Activated CD8-positive, alpha-beta memory T cell treated with anti-CD3 and anti-CD28 coated beads for 24 hours (primary cell): Measurements from ENCODE around the gene IGF2BP2.
"Not testable (repeated sequence)": the region's sequence is repeated elsewhere in the genome, so short reads cannot be mapped to it uniquely, and the experiment has no call there.

ENCODE experiments used
- DNase-seq: peaks from one replicate; pipeline ENCODE4 v3.0.0-alpha.2; 2020

Gene IGF2BP2

DNA sequence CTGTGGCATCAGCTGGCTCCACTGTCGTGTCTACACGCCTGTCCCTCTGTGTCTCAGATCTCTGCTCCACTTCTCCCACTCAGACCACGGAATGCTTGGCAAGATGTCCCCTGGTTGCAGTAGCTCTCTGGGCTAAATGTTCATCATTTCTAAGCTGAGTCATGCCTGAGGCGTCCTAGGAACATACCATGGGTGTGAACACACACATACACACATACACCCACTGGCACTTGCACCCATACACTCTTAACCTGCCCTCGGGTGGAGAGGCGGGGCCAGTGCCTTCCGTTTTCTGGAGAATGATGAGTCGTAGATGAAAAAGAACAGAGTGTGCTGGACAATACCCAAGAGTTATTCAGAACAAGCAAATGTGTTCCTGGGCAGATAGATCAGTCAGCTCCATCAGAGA lies 166.3 kb downstream of the IGF2BP2 start:
- no peak for DNase-seq

DNA sequence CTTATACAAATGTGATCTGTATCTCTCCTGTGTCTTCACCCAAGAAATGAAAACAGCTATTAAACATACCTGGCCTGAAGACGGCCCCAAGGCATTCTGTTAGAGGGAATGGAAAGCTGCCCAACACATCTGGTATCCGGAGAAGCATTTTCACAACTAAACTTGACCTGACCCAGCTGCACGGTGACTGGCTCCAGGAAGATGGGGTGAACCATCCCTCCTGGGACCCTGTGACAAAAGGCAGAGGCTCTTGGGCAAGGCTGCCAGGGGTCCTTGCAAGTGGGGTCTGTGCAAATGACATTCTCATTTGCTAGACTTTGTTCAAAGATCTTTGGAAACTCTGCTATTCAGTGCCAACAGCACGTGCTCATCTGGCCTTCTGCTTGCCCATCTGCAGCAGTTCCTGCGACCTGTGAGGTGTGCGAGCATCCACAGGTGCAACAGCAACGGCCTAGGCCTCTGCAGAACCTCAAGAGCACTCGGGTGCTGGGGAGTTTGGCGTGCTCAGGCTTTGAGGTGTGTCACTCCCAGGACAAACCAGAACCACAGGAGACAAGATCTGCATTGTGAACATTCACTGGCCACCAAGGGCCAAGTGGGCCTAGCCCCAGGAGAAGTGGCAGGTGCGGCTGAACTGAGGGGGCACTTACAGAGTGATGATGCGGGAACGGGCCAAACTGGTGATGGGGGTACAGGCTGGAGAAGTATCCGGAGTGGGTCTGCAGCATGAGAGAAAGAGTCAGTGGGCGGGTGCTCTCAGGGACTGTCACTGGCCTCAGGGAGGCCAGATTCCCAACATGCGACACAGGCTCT lies 166.9 kb downstream of the IGF2BP2 start:
- DNase-seq, result no peak

DNA sequence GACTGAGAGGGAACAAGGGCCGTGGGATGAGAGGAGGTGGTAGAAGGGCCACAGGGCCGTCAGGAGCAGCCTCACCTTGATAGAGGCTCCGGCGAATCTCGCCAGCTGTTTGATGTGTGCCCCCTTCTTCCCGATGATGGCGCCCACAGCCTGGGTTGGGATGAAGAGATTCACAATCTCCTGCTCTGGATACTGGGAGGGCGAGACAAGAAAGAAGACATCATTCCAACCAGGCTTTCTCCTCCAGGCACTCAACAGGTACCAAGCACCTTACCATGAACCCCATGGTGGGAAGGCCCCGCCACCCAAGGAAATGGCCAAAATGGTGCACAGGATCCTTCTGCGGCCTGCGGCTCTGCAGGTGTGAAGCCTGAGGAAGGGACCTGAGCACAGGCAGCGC lies 167.6 kb downstream of the IGF2BP2 start:
- DNase-seq, result no peak

DNA sequence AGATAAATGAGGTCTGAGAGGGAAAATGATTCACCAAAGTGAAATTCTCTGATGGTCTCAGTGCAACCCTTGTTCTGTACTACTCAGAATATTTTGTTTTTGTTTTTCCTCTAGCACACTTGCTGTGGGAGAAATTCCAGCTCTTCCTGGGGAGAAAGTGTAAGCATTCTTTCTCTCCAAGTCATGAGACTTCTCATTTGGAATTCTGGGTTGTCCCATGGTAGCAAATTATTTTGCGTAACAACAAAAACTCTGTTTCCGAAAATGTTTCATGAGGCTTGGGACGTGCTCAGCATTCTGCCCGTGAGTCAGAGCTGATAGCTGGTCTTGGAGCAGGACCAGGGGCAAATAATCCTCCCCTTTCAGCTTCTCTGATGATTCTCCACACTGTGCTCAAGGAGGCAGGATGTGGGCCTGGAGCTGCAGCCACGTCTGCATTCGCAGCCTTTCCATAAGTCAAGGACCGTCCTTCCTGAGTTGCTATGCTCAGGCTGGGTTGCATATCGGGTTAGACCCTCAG lies 168.5 kb downstream of the IGF2BP2 start:
- no peak for DNase-seq

DNA sequence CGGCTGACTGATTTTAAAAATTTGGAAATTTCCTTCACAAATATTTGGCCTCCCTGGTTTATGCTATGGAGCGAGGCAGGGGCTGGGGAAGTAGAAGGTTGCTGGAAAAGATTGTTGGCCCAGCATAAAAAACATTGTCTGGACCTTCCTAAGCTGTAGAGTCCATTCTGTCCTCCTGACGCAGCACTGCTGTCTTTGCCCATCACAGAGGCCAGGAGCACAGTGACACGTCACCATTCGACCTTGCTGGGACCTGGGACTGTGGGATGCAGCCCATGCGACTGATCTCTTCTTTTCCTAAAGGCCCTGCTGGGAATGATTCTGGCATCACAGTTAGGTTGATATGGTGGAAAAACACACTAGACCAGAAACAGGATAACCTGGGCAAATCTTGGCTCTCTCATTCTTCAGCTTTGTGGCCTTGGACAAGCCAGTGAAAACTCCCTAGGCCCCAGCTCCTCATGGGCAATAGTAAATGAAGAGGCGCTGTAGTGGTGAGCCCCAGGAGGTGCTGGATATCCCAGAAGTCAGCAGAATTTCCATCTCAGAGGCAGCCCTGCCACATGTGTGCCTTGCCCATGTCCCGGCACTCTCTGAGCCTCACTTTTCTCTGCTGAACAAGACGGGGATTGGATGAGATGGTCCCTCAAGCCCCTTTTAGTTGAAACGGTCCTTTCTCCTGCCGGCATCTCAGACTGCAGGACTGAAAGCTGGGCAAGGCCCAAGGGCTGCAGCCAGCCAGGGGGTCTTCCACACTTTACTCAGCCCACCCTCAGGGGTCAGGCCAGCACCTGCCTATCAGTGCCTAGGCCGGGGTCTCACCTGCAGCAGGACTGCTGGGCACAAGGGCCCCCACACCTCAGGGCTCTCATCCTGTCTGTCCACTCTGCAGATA lies 169.2 kb downstream of the IGF2BP2 start:
- no peak for DNase-seq

DNA sequence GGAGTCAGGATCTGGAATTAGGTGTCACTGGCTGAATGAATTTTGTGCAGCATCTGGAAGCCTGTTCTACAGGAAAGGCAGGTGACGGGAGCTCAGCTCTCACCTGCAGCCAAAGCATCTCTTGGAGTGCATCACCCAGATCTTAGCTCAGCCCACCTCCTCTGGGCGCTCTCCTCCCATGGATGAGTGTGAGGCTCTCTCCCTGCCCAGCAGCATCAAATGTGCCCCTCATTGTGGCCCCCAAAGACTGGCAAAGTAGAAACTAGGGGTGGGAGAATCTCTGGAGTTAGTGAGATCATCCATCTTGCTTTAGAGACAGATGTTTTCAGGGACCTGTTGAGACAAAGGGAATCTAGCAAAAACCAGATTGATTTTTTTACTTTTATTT lies 170.1 kb downstream of the IGF2BP2 start:
- no peak for DNase-seq

DNA sequence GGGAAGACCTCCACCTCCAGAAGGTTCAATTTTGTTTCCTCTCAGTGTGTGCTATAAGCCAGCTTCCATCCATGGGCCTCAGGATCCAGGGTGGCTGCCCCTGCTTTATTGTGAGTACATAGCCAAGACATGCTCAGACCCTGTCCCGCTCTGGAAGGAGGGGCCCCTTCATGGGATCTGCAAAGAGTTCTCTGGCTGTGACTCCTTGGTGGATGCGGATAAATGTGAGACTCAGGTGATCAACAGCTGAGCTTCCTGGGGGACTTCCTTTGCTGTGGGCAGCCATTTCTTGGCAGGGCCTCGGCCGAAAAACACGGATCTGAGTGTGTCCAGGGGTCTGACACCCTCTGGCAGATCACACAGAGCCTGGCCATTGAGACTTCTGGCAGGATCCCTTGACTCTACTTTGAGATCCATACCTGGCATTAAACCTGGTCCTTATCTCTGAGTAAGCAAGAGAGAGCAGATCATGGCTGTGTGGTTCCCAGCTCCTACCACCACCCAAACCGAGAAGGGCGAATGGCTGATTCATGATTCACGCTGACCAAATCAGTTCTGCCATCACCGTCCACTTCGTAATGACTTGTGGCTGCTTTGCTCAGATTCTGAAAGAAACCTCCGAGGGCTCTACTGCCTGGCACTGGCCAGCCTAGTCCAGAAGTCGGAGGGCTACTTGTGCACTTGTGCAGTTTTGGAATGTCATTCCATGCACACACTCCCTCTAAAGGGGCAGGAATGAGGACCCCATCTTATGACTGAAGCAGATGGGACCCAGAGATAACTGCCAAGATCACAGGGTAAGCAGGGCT lies 170.7 kb downstream of the IGF2BP2 start:
- DNase-seq, result no peak

DNA sequence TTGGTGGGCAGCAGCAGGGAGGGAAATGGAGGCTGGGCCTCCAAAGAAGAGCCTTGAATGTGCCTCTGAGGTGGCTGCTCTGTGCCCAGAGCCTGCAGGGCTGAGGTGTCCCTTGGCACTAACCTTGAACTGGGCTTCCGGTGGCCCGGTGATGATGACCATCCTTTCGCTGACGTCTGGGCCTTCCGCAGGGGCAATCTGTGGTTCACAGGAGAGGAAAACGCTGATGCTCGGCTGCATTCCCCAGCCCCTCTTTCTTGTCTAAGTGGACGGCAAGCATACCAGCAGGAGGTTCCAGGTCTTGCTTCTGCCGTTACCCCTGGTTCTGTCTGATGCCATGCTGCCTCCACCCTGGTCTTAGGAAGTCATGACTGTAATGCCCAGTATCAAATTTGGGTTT lies 172.9 kb downstream of the IGF2BP2 start:
- no peak for DNase-seq

DNA sequence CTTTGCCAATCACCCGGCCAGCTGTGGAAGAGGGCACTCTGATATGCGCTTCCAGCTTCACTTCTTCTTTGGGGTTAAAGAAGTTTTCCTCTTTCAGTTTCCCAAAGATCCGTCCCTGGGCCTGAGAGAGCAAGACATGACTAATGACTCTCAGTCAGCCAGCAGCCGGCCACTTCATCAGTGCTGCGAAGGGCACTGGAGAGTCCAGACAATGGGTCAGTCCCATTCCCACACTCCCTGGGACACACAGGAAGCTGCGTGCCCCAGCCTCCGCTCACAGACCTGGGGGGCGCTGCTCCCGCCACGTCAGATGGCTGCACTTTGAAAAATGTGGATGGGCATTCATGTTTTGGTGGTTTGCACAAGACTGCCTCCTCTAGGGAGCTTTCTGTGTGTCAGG lies 175.4 kb downstream of the IGF2BP2 start:
- no peak for DNase-seq

DNA sequence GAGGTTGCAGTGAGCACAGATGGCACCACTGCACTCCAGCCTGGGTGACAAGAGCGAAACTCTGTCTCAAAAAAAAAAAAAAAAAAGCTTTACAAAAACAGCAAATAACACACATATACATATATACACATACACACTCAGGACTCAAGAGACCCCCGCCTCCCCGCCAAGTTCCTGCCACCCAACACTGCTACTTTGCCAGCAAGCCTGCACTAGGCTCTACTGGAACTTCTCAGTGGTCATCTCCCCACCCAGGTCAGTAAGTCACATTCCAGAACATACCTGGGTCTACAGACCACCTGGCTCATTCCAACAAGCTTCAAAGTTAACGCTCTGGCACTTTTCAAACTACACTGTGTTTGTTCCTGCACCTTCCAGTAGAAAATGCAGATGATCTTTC lies 176.4 kb downstream of the IGF2BP2 start:
- no peak for DNase-seq

DNA sequence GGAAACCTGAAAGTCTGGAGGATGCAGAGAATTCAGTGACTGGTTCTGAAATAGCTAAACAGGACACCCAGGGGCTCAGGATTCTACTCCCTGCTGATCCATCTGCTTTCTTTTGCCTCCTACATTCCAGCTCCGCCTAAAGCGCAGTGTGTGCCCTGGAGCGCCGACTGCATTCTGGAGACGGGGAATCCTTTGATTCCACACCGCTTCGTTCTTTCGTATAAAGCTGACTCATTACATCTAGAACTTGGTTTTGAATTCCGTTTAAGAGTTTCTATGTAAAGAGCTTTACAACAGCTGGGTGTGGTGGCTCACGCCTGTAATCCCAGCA lies 177.0 kb downstream of the IGF2BP2 start:
- DNase-seq, result no peak

DNA sequence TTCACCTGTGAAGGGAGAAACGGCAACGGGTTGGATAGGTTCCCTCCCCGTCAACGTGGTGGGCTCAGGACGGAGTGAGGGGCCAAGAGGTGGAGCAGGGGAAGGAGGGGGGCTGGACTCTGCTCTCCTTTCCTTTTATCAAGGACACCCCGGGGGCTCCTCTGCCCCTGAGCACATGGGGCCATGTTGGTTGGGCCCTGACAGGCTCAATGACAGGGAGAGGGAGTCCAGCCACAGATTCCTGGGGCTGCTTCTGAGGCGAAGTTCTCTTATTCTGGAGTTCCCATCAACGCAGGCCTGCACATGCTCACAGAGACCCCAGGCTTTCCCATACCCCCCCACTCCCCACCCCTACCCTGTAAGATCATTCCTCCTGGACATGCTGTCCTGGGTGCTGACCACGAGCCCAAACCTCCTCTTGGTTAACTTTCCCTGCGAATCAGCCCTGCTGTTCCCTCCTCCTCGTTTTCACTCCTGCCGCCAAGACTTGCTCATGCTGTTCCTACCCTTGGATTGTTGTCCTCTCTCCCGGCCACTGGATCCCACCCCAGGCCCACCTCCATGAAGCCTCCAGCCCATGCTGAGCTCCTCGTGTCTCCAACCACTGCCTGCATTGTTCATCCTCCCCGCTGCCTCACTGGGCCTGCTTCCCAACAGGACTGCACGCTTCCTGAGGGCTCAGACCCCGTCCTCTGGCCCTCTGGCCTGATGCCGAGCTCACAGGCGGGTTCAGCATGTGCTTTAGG lies 177.5 kb downstream of the IGF2BP2 start:
- no peak for DNase-seq

DNA sequence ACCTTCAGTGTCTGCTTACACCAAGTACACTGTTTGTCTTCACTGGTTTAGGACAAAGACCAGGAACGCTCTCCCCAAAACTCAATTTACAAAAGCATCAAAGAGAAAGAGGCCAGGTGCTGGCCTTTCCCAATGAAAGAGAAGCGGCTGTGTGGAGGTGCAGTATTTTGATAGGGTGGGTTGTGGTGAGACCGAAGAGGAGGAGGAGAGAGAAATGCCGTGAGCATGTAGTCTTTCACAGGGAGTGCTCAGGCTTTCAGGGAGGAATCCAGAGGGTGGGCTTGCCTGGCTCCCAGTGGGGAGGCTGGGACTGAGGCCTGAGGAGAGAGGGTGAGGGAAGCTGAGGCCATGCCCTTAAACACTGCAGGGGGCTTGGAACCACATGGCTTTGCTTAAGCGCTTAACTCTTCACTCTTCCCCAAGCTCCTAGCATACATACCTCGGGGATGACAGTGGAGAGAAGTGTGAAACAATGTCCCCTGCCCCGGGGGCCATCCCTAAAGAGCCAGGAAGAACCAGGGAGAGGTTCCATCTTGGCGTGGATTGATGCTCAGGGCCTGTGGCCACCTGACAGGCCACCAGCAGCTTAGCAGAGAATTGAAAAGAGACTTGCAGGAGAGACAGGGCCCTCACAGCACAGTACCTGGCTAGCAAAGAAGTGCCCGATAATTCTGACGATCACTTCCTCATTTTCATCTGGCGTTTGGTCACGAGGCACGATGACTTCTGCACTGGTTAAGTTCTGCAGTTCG lies 178.3 kb downstream of the IGF2BP2 start:
- DNase-seq, result no peak

DNA sequence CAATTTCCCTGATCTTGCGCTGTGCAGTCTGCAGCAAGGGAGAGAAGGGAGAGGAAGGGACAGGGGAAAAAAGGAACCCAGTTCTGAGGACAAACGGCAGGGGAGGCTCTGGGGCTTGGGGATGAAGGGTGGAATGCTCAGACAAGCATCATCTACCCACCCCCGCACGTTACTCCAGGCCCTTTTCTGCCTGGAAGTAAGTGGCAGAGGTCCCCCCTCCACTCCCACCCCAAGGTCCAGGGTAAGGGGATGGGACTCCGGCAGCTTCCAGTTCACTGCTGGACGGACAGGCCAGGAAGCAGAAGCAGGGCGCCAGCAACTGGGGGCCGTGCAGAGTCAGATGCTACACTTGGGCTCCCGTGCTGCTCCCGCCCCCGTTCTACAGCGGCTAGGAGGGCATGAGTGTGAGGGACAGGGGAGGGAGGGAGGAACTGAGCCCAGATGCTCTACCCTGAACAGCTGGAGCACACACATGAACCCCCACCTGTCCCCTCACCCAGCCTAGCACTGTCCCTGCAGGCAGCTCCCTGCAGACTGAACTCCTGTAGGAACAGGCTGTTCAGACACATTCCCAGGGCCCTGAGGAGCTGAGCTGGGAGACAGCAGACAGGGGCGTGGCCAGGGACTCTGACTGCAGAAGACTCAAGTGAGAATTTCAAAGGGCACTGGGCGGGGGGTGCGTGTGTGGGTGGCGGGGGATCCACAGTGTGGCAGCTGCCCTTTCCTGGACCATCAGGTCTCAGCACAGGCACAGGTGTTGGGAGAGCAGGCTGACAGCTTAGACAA lies 179.1 kb downstream of the IGF2BP2 start:
- no peak for DNase-seq

DNA sequence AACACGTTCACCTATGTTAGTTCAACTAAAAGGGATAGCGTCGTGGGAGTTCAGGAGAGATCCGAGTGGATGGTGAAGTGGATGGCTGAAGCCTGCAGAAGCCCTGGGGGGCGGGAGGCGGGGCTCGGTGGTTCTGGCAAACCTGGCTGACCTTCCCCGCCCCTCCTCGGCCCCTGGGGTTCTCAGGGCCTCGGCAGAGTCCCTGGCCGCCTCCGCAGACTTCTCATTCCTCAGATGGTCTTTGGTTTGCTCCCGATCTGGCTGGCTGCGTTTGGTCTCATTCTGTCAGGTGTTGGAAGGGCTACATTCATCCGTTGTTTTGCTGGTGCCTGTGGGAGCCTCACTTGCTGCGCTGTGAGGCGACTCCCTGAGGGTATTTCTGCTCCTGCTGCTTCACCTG lies 179.7 kb downstream of the IGF2BP2 start:
- not testable (repeated sequence) for DNase-seq

DNA sequence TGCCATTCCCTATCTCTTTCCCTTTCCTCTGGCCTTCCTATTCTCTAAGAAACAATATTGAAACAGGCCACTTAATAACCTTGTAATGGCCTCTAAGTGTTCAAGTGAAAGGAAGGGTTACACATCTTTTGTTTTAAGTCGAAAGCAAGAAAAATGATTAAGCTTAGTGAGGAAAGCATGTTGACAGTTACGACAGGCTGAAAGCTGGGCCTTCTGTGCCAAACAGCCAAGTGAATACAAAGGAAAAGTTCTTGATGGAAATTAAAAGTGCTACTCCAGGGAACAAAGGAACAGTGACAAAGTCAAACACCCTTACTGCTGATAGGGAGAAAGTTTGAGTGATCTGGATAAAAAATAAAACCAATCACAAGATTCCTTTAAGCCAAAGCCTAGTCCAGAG lies 184.5 kb downstream of the IGF2BP2 start:
- DNase-seq, result no peak

DNA sequence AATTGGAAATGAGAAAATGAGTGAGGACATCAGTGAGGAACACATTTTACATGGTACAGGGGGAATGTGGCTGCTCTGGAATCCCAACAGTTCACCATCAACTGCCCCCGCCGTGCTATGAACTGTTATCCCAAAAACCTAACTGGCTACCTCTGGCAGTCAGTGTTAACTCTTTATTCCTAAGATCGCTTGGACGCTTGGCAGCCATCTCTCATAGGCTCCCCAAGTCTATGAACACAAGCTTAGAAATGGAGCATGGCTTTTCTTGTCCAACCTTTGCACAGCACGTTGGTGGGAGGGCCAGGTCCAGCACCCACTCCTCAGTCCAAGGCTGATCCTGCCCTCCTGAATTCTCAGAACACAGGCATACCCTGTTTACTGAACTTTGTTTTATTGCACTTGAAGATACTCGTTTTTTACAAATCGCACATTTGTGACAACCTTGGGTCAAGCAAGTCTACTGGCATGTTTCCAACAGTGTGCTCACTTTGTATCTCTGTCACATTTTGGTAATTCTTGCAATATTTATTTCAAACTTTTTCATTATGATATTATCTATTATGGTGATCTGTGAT lies 185.1 kb downstream of the IGF2BP2 start:
- DNase-seq, result no peak

DNA sequence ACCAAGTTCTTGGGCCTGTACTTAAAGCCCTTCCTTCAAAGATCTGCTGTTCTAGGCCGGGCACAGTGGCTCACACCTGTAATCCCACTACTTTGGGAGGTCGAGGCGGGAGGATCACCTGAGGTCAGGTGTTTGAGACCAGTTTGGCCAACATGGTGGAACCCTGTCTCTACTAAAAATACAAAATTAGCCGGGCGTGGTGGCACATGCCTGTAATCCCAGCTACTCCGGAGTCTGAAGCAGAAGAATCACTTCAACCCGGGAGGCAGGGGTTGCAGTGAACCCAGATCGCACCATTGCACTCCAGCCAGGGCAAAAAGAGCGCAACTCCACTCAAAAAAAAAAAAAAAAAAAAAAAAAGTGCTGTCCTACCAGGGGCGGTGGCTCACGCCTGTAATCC lies 186.2 kb downstream of the IGF2BP2 start:
- not testable (repeated sequence) for DNase-seq

DNA sequence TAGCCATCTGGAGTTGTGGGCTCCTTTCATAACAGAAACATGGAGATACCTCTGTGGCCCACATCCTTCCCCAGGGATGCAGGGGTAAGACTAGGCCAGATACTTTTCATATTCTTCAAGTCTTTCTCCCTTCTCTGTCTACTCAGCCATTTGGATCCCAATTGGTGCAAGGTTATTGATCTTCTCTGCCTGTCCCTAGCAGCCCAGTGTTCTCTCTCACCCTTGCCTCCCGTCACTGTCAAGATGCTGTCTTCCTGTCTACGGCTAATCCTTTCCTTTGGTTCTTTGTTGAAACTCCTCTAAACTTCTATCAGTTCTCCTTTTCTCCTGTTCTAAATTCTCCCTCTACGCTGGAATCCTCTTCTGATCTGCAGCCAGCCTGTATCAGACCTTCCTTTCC lies 187.5 kb downstream of the IGF2BP2 start:
- DNase-seq, result no peak

DNA sequence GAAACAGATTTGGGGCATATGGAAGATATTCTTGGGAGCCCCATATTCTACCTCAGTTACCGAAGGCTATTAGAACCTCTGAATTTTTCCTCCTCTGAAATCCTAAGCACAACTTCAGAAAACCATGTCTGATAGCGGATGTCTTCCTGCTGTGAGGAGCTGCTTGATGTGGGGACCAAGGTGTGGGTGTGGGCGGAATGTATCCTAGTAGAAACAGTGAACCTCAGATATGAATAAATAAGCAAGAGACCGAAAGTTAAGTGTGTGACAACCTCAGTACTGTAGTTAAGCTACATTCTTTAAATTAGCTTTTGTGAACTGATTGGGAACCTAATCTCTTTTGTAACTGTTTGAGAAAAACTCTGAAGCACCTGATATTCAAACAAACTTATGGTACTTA lies 191.8 kb downstream of the IGF2BP2 start:
- DNase-seq, result no peak
